ENCODE measurements around the gene BMP5. TPM values are rescaled to one million over a fixed set of nuclear protein-coding genes. Genes with fewer than 3 reads are reported as not detected.

BMP5 gene
- total and polyA plus RNA-seq, 9 donors = 0.01 TPM; not detected in 8

DNA sequence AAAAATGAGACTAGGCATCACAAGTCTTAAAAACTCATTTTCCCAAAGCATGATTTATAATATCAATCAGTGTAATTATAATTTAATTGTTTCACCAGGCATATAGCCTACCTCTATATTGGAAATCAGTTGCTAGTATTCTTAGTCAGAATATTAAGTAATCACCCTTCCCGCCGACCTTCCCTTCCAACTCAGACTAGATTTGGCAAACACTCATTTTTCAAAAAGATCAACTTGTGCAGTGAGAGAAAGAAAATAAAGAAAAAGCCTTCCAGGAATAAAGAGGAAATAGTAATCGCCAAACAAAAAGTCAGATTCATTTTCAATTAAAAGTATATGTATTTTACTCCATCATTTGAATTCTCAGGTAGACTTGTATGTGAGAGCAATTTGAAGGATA is 1.9 kb upstream of the BMP5 start:
- Histone ChIP-seq H3K4me1 (ENCODE audit: insufficient read depth) (no peaks in the 10 kb centered on the region), H3K4me3 (no peak overlapping the region), H3K9me3 (no peaks in the 10 kb centered on the region), H3K27ac (no peak overlapping the region), H3K27me3 (no peaks in the 10 kb centered on the region), H3K36me3 (no peaks in the 10 kb centered on the region)
- WGBS, 3 donors = 57 to 61% (median 60%) methylated on average over 3 of the region's 3 CpGs
- TF ChIP-seq POLR2A (IDR thresholded peaks at IDR 0.05) = no peak
- no peak for TF ChIP-seq EP300 (IDR thresholded peaks at IDR 0.05)
- TF ChIP-seq CTCF (IDR thresholded peaks at IDR 0.05) = no peak
- DNase-seq = no peak
- intact Hi-C loops (cut with DNase I) = no loop called here

DNA sequence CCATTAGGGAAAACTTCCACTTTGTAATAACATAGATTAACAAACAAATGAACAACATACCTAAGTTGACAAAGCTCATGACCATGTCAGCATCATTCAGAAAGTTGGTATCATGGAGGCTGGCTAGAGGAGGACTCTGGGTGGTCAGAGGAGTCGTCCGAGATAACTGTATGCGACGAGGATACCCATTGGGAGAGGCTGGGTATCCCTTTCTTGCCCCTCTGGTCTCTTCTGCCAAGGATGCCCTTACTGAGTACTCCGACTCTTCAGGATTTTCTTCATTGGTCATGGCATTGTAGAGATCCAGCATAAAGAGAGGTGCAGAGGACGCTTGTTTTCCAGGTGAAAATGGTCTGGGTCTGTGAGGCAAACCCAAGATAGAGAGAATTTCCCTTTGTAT is 1.1 kb downstream of the BMP5 start:
- TF ChIP-seq EP300 (IDR thresholded peaks at IDR 0.05) (no peak), POLR2A (IDR thresholded peaks at IDR 0.05) (no peak), CTCF (IDR thresholded peaks at IDR 0.05) (no peak)
- Histone ChIP-seq H3K4me3 (no peak overlapping the region), H3K36me3 (no peaks in the 10 kb centered on the region), H3K9me3 (no peaks in the 10 kb centered on the region), H3K27me3 (no peaks in the 10 kb centered on the region), H3K4me1 (ENCODE audit: insufficient read depth) (no peaks in the 10 kb centered on the region), H3K27ac (no peak overlapping the region)
- no peak for DNase-seq
- 82 to 90% (median 90%) methylated on average over 6 of the region's 6 CpGs for WGBS, 3 donors
- intact Hi-C loops (cut with DNase I) = no loop called here

GRCh38 chr6:55872866-55873265 is 2.5 kb downstream of the BMP5 start:
- WGBS, 3 donors = 77 to 82% (median 81%) methylated on average over 3 of the region's 3 CpGs
- no peaks in the 10 kb centered on the region for H3K4me1 ChIP-seq (ENCODE audit: insufficient read depth)

GRCh38 chr6:55870181-55870813 is 5.1 kb downstream of the BMP5 start:
- Histone ChIP-seq H3K36me3 (no peaks in the 10 kb centered on the region), H3K9me3 (no peaks in the 10 kb centered on the region), H3K27ac (no peak overlapping the region), H3K4me3 (no peak overlapping the region), H3K4me1 (ENCODE audit: insufficient read depth) (no peaks in the 10 kb centered on the region), H3K27me3 (no peaks in the 10 kb centered on the region)
- intact Hi-C loops (cut with DNase I) = no loop called here
- TF ChIP-seq POLR2A (IDR thresholded peaks at IDR 0.05) (no peak), EP300 (IDR thresholded peaks at IDR 0.05) (no peak), CTCF (IDR thresholded peaks at IDR 0.05) (no peak)
- 80 to 92% (median 85%) methylated on average over 3 of the region's 3 CpGs for WGBS, 3 donors
- DNase-seq = no peak

More at GRCh38 chr6:55872866-55873265, 2.5 kb downstream of the BMP5 start:
- no peak for TF ChIP-seq CTCF (IDR thresholded peaks at IDR 0.05)
- no peak for TF ChIP-seq EP300 (IDR thresholded peaks at IDR 0.05)
- TF ChIP-seq POLR2A (IDR thresholded peaks at IDR 0.05) = no peak
- intact Hi-C loops (cut with DNase I) = no loop called here
- Histone ChIP-seq H3K36me3 (no peaks in the 10 kb centered on the region), H3K27me3 (no peaks in the 10 kb centered on the region), H3K9me3 (no peaks in the 10 kb centered on the region), H3K4me3 (no peak overlapping the region), H3K27ac (no peak overlapping the region)
- DNase-seq = no peak

Measured in ovary (tissue), 9 donors.